Esophagus muscularis mucosa (tissue), 4 donors: ENCODE measurements around the gene PDIA5. TPM values are rescaled to one million over a fixed set of nuclear protein-coding genes. Genes with fewer than 3 reads are reported as not detected.

Source experiments
- DNase-seq: peaks from one replicate; pipeline ENCODE4 v3.0.0-alpha.2; 2017; ENCODE audit errors: extremely low spot score
- H3K27ac ChIP-seq, 4 donors: fragments of 200-600 bp; sonication (generic); replicated peaks in 1 of 4; 1 replicate in 3 of 4; 2 replicates in 1 of 4; pipeline ENCODE4 v1.5.1; 2016 to 2019; ENCODE audit warnings: mild to moderate bottlenecking in 1 of 4
- H3K27me3 ChIP-seq, 4 donors: fragments of 200-600 bp; sonication (generic); one replicate each; pipeline versions ENCODE4 v1.5.1 to v1.6.0; 2016 to 2019
- H3K36me3 ChIP-seq, 4 donors: fragments of 200-600 bp; sonication (generic); one replicate each; pipeline ENCODE4 v1.5.1; 2016 to 2019
- H3K4me1 ChIP-seq, 4 donors: fragments of 200-600 bp; sonication (generic); one replicate each; pipeline ENCODE4 v1.5.1; 2016 to 2019
- H3K4me3 ChIP-seq, 4 donors: fragments of 200-600 bp; sonication (generic); 1 replicate in 2 of 4; 2 replicates in 2 of 4; pipeline ENCODE4 v1.5.1; 2016 to 2019; ENCODE audit warnings: mild to moderate bottlenecking in 4 of 4, moderate library complexity in 1 of 4
- H3K9me3 ChIP-seq, 4 donors: fragments of 200-600 bp; sonication (generic); 1 replicate in 3 of 4; 2 replicates in 1 of 4; pipeline ENCODE4 v1.5.1; 2016 to 2019
- CTCF ChIP-seq, 3 experiments: fragments of 200-600 bp in 2 of 3; fragments of 450-650 bp in 1 of 3; sonication (generic) in 2 of 3; IDR thresholded peaks; one replicate each; pipeline ENCODE4 v1.5.1; 2017 to 2019; ENCODE audit warnings: antibody characterized with exemption in 3 of 3, mild to moderate bottlenecking in 2 of 3, moderate library complexity in 1 of 3
- EP300 ChIP-seq: sonication (generic); formaldehyde crosslinking; IDR thresholded peaks from one replicate; pipeline ENCODE4 v1.6.1; 2017; ENCODE audit warnings: antibody characterized with exemption
- POLR2A ChIP-seq: fragments of 450-650 bp; IDR thresholded peaks from one replicate; pipeline ENCODE4 v1.6.1; 2017; ENCODE audit warnings: antibody characterized with exemption, moderate library complexity, mild to moderate bottlenecking, low read depth
- POLR2AphosphoS5 ChIP-seq, 2 donors: sonication (generic); formaldehyde crosslinking; IDR thresholded peaks; one replicate each; pipeline ENCODE4 v1.6.1; 2017; ENCODE audit warnings: antibody characterized with exemption in 2 of 2
- WGBS: methylation state at CpG from one replicate; pipeline ENCODE4 v1.1.5; 2018; 5-methylcytosine and 5-hydroxymethylcytosine counted together
- intact Hi-C: fragments of 100-400 bp; cut with DNase I; formaldehyde crosslinking; loops from one replicate; pipeline ENCODE4 v1.15.1; 2023
- total RNA-seq, 4 donors: library from RNA; depleted of rRNA; stranded (reverse); fragments of >200 nt; gene quantifications; one replicate each; pipeline versions ENCODE4 v1.1.0 to v1.2.1, GENCODE V29; 2016

PDIA5 gene
- total RNA-seq, 4 donors from 2014 or later: 12.5 to 16.4 (median 15.1) TPM

DNA sequence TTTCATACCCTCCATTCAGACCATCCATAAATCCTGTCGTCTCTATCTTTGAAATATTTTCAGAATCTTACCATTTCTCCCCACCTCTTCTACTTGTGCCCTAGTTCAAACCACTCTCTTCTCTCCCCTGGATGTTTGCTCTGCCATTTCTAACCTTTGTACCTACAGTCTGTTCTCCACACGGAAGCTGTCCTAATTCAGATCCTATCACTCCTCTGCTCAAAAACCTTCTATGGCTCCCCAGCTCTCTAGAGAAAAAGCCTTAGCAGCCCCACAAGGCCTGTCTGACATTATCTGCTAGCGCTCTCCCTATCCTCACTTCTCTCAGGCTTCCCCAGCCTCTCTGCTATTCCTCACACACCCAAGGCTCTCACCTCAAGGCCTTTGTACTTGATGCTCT lies 34.8 kb upstream of the PDIA5 start:
- H3K27me3 ChIP-seq: peaks cover 0 to 74% (median 7%) of the 10 kb centered on the region in 4 donors
- H3K36me3 ChIP-seq: no peaks in the 10 kb centered on the region
- intact Hi-C loops: no loop called here
- 81% methylated on average over 3 of the region's 3 CpGs for WGBS
- no peak for DNase-seq
- no peak overlapping the region for H3K27ac ChIP-seq
- no peaks in the 10 kb centered on the region for H3K9me3 ChIP-seq
- no peak overlapping the region for H3K4me3 ChIP-seq
- no peak for TF ChIP-seq POLR2A
- no peak for TF ChIP-seq CTCF (IDR thresholded peaks at IDR 0.05)
- no peak for TF ChIP-seq EP300
- no peak for TF ChIP-seq POLR2AphosphoS5 (IDR thresholded peaks at IDR 0.05)
- peaks cover 21 to 24% (median 23%) of the 10 kb centered on the region in 4 donors for H3K4me1 ChIP-seq

DNA sequence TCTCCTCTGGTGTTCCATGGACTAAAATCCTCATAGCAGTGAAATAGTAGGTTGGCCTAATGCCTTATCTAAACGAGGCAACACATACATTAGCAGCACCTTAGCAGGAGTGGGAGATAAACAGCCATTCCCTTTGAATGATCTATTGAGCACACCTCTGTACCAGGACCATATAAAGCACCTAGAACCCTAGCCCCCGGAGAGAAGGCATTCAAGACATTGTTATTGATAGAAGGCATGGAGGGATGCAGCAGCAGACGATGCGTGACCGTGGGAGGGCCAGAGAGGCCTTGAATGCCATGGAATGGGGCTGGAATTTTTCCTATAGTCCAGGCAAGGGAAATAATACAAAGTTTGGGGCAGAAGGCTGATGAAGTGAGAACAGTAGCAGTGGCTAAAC lies 32.7 kb upstream of the PDIA5 start:
- no peak overlapping the region for H3K27ac ChIP-seq
- TF ChIP-seq POLR2A: no peak
- TF ChIP-seq CTCF (IDR thresholded peaks at IDR 0.05): no peak
- no peak for TF ChIP-seq EP300
- TF ChIP-seq POLR2AphosphoS5 (IDR thresholded peaks at IDR 0.05): no peak
- 87% methylated on average over 5 of the region's 5 CpGs for WGBS
- H3K9me3 ChIP-seq: no peaks in the 10 kb centered on the region
- H3K4me3 ChIP-seq: no peak overlapping the region
- intact Hi-C loops: no loop called here
- H3K27me3 ChIP-seq: peaks cover 0 to 64% (median 2%) of the 10 kb centered on the region in 4 donors
- peaks cover 2 to 6% (median 3%) of the 10 kb centered on the region in 4 donors for H3K4me1 ChIP-seq
- DNase-seq: no peak
- no peaks in the 10 kb centered on the region for H3K36me3 ChIP-seq

DNA sequence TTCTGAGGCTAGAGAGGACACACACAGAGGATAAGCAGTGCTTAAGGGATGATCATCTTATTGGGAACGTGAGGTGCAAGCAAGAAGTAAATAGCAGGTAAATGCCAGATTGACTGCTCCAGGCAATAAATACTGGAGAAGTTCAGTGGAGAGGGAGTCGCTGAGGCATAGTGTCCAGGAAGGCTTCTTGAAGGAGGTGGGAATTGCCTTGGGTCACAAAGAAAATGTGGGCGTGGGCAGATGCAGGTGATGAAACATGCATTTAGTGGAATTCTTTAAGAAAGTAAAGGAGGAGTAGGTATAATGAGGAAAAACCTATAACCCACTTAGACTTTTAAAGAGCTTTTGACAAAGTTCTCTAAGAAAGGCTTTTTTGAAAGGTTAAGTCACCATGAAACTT lies 31.8 kb upstream of the PDIA5 start:
- intact Hi-C loops: no loop called here
- TF ChIP-seq CTCF (IDR thresholded peaks at IDR 0.05) (no peak), EP300 (no peak), POLR2A (no peak), POLR2AphosphoS5 (IDR thresholded peaks at IDR 0.05) (no peak)
- peaks cover 0 to 55% (median 0%) of the 10 kb centered on the region in 4 donors for H3K27me3 ChIP-seq
- no peaks in the 10 kb centered on the region for H3K36me3 ChIP-seq
- DNase-seq: no peak
- H3K27ac ChIP-seq: no peak overlapping the region
- WGBS: 91% methylated on average over 3 of the region's 3 CpGs
- peaks cover 0 to 6% (median 2%) of the 10 kb centered on the region in 4 donors for H3K4me1 ChIP-seq
- no peaks in the 10 kb centered on the region for H3K9me3 ChIP-seq
- H3K4me3 ChIP-seq: no peak overlapping the region

DNA sequence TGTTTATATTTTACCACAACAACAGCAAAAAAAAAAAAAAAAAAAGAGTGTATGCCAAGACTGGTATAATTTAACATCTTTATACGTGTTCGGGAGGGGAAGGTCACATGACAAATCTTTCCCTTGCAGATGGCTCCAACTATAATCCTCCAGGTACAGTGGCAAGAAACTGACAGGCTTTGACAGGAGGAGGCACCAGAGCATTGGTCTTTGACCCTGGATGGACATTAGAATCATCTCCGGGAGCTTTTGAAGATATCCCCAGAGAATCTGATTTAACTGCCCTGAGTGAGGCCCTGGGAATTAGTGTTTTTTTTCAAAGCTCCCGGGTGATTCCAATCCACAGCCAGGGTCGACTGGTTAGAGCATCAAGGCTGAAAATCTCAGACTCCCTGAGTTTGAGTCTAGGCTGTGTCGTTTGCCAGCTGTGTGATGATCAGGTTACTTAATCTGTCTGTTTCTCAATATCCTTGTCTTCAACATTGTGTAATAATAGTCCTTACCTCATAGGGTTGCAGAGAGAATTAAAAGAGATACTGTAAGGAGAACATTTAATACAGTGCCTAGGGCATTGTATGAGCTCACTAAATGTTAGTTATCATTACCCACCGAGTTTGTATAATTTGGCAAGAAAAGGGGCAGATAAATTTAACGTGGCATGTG lies 30.3 kb upstream of the PDIA5 start:
- Histone ChIP-seq H3K27ac (no peak overlapping the region), H3K27me3 (peaks cover 0 to 41% (median 0%) of the 10 kb centered on the region in 4 donors), H3K4me1 (peaks cover 0 to 4% (median under 1%) of the 10 kb centered on the region in 4 donors), H3K9me3 (no peaks in the 10 kb centered on the region), H3K4me3 (no peak overlapping the region), H3K36me3 (no peaks in the 10 kb centered on the region)
- no peak for DNase-seq
- 56% methylated on average over 8 of the region's 8 CpGs for WGBS
- intact Hi-C loops: no loop called here
- no peak for TF ChIP-seq POLR2AphosphoS5 (IDR thresholded peaks at IDR 0.05)
- no peak for TF ChIP-seq POLR2A
- no peak for TF ChIP-seq CTCF (IDR thresholded peaks at IDR 0.05)
- TF ChIP-seq EP300: no peak

DNA sequence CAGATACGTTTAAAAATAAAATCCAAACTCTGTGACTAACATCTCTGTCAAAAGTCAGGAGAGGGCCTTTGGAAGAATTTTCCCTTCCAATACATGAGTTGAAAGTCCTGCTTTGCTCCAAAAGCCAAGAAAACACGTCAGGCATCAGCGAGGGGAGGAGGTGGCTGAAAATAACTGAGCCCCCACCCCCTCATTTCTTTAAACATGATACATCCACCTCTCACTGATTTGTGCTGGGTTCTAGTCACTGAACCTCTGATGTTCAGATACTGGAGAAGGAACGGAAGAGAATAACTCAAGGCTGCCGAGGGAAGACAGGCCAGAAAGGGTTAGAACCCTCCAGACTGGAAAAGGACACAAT lies 29.8 kb upstream of the PDIA5 start:
- Histone ChIP-seq H3K27ac (no peak overlapping the region), H3K36me3 (no peaks in the 10 kb centered on the region), H3K9me3 (no peaks in the 10 kb centered on the region), H3K4me3 (no peak overlapping the region), H3K4me1 (peaks cover 0 to 4% (median 0%) of the 10 kb centered on the region in 4 donors), H3K27me3 (peaks cover 0 to 36% (median 0%) of the 10 kb centered on the region in 4 donors)
- WGBS: 74% methylated on average over 5 of the region's 5 CpGs
- intact Hi-C loops: no loop called here
- DNase-seq: no peak
- no peak for TF ChIP-seq CTCF (IDR thresholded peaks at IDR 0.05)
- no peak for TF ChIP-seq EP300
- no peak for TF ChIP-seq POLR2AphosphoS5 (IDR thresholded peaks at IDR 0.05)
- TF ChIP-seq POLR2A: no peak
